Thoracic aorta (tissue), 2 donors: ENCODE measurements around the gene LRRC42. TPM values are rescaled to one million over a fixed set of nuclear protein-coding genes. Genes with fewer than 3 reads are reported as not detected.

Experiments used
- ATAC-seq: fragments of 150-250 bp; one replicate; pipeline ENCODE4 v1.8.0; 2017; ENCODE audit warnings: low read depth; ENCODE audit not compliant: insufficient number of reproducible peaks, low FRiP score
- DNase-seq: peaks from one replicate; pipeline ENCODE4 v3.0.0-alpha.2; 2020; ENCODE audit warnings: low spot score
- H3K27ac ChIP-seq, 2 donors: fragments of 200-600 bp; sonication (generic); 1 replicate in 1 of 2; 2 replicates in 1 of 2; pipeline ENCODE4 v1.5.1; 2016; ENCODE audit warnings: mild to moderate bottlenecking in 2 of 2, moderate library complexity in 2 of 2
- H3K27me3 ChIP-seq: fragments of 200-600 bp; sonication (generic); replicated peaks from 2 replicates; pipeline ENCODE4 v1.6.0; 2016; ENCODE audit warnings: mild to moderate bottlenecking; ENCODE audit not compliant: insufficient read depth
- H3K36me3 ChIP-seq: fragments of 200-600 bp; sonication (generic); one replicate; pipeline ENCODE4 v1.5.1; 2016
- H3K4me1 ChIP-seq, 2 donors: fragments of 200-600 bp; sonication (generic); 1 replicate in 1 of 2; 2 replicates in 1 of 2; pipeline versions ENCODE4 v1.5.1 to v1.6.0; 2016; ENCODE audit warnings: low read depth in 2 of 2, mild to moderate bottlenecking in 1 of 2; ENCODE audit not compliant: control insufficient read depth in 1 of 2
- H3K4me3 ChIP-seq: fragments of 200-600 bp; sonication (generic); 2 replicates; pipeline ENCODE4 v1.5.1; 2016; ENCODE audit warnings: mild to moderate bottlenecking
- H3K9me3 ChIP-seq: fragments of 200-600 bp; sonication (generic); 2 replicates; pipeline ENCODE4 v1.5.1; 2016
- total RNA-seq, 2 donors: library from RNA; depleted of rRNA; stranded (reverse); fragments of >200 nt; gene quantifications; one replicate each; pipeline versions ENCODE4 v1.1.0 to v1.2.3, GENCODE V29; 2016
- TF ChIP-seq, protein P1 (sequence below): fragments of 200-600 bp; sonication (generic); IDR thresholded peaks from one replicate; pipeline ENCODE4 v1.5.1; 2019; ENCODE audit warnings: antibody characterized with exemption

The LRRC42 gene
- total RNA-seq, 2 donors from 2014 or later = 17.8 to 18.3 TPM

DNA sequence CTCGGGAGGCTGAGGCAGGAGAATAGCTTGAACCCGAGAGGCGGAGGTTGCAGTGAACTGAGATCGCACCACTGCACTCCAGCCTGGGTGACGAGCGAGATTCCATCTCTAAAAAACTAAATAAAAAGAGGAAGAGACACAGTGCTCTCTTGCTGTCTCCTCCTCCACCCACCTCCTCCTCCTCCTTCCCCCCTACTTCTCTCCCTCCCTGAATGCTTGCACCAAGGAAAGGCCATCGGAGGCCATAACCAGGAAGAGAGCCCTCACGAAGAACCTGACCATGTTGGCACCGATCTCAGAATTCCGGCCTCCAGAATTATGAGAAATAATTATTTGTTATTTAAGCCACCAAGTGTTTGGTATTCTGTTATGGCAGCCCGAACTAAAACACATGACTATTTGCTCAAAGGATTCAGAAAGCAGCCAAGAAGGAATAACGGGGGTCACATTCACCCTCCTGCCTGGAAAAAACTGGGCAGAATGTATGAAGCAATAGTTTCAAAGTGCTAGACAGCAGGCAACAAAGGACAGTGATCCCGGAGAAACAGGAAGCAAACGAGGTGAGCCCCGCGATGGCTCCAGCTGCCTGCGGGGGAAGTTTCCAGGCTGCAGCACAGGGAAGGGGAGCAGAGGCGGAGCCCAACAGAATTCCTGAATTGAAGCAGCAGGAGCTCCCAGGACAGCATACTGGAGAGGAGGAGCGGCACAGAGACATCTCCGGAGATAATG lies 36.0 kb downstream of the LRRC42 start:
- no peaks in the 10 kb centered on the region for H3K27me3 ChIP-seq
- TF ChIP-seq, protein P1, sequence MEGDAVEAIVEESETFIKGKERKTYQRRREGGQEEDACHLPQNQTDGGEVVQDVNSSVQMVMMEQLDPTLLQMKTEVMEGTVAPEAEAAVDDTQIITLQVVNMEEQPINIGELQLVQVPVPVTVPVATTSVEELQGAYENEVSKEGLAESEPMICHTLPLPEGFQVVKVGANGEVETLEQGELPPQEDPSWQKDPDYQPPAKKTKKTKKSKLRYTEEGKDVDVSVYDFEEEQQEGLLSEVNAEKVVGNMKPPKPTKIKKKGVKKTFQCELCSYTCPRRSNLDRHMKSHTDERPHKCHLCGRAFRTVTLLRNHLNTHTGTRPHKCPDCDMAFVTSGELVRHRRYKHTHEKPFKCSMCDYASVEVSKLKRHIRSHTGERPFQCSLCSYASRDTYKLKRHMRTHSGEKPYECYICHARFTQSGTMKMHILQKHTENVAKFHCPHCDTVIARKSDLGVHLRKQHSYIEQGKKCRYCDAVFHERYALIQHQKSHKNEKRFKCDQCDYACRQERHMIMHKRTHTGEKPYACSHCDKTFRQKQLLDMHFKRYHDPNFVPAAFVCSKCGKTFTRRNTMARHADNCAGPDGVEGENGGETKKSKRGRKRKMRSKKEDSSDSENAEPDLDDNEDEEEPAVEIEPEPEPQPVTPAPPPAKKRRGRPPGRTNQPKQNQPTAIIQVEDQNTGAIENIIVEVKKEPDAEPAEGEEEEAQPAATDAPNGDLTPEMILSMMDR = no peak
- no peaks in the 10 kb centered on the region for H3K36me3 ChIP-seq
- ATAC-seq = no peak
- H3K4me1 ChIP-seq = peaks cover 0 to 10% of the 10 kb centered on the region in 2 donors
- no peak overlapping the region for H3K27ac ChIP-seq
- no peak for DNase-seq
- H3K9me3 ChIP-seq = no peaks in the 10 kb centered on the region
- peak overlapping the region; percentile 71 for H3K4me3 ChIP-seq

DNA sequence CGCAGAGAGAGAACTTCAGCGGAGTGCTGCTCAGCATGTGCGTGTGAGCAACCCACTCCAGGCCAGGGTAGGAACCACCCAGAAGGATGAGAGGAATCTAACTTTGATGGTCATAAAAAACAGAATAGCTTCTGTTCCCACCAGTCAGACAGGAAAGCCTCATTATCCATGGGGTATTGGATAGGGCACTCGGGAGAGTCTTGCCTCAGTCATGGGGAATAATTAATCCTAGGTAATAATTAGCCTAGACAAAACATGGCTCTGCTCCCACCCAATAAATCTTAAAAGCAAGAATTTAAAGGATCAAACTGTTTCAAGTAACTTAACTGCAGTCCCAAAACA lies 36.6 kb downstream of the LRRC42 start:
- H3K27me3 ChIP-seq = no peaks in the 10 kb centered on the region
- peak overlapping the region; percentile 71 for H3K4me3 ChIP-seq
- H3K9me3 ChIP-seq = no peaks in the 10 kb centered on the region
- peaks cover 0 to 10% of the 10 kb centered on the region in 2 donors for H3K4me1 ChIP-seq
- no peaks in the 10 kb centered on the region for H3K36me3 ChIP-seq
- H3K27ac ChIP-seq = no peak overlapping the region
- ATAC-seq = no peak
- no peak for DNase-seq
- TF ChIP-seq, protein P1 = no peak

DNA sequence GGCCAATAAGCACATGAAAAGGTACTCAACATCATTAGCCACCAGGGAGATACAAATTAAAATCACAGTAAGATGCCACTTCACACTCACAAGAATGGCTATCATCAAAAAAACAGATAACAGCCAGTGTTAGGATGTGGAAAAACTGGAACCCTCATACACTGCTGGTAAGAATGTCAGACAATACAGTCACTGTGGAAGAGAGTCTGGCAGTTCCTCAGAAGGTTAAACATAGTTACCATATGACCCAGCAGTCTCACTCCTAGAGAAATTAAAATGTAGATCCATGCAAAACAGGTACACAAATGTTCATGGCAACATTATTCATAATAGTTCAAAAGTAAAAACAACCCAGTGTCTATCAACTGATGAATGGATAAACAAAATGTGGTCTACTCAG lies 38.6 kb downstream of the LRRC42 start:
- H3K4me1 ChIP-seq = peaks cover 0 to 10% of the 10 kb centered on the region in 2 donors
- TF ChIP-seq, protein P1 = no peak
- ATAC-seq = no peak

DNA sequence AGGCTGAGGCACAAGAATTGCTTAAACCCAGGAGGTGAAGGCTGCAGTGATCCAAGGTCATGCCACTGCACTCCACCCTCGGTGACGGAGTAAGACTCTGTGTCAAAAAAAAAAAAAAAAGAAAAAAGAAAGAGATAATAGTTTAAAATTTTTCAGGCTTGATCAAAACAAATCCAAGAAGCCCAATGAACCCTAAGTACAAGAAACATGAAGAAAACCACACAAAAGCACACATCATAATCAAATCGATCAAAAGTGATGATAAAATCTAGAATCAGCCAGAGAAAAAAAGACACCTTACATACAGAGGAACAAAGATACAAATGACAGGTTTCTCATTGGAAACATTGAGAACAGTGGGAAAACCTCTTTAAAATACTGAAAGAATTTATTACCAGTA lies 40.3 kb downstream of the LRRC42 start:
- DNase-seq (no peak), ATAC-seq (no peak)
- Histone ChIP-seq H3K4me3 (no peak overlapping the region), H3K4me1 (peaks cover 0 to 10% of the 10 kb centered on the region in 2 donors), H3K27me3 (no peaks in the 10 kb centered on the region), H3K36me3 (no peaks in the 10 kb centered on the region), H3K9me3 (no peaks in the 10 kb centered on the region), H3K27ac (no peak overlapping the region)
- TF ChIP-seq, protein P1 = no peak

More for the DNA sequence above, 38.6 kb downstream of the LRRC42 start:
- Histone ChIP-seq H3K4me3 (no peak overlapping the region), H3K9me3 (no peaks in the 10 kb centered on the region), H3K27me3 (no peaks in the 10 kb centered on the region), H3K27ac (no peak overlapping the region), H3K36me3 (no peaks in the 10 kb centered on the region)
- DNase-seq = no peak

DNA sequence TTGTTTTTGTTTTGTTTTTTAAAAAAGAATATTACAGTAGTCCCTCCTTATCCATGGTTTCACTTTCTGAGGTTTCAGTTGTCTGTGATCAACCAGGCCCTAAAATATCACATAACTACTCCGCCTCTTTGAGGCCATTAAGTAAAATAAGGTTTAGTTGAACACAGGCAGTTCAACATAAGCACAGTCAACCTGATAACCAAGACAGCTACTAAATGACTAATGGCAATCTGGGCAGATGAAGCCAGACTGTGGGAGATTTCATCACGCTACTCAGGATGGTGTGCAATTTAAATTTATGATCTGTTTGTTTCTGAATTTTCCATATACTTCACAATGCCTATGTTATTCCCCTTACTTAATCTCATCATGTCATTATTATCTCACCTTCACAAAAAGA lies 41.7 kb downstream of the LRRC42 start:
- H3K27me3 ChIP-seq = no peaks in the 10 kb centered on the region
- H3K9me3 ChIP-seq = no peaks in the 10 kb centered on the region
- H3K4me1 ChIP-seq = no peaks in the 10 kb centered on the region
- no peaks in the 10 kb centered on the region for H3K36me3 ChIP-seq
- H3K4me3 ChIP-seq = no peak overlapping the region
- ATAC-seq (no peak), DNase-seq (no peak)
- no peak overlapping the region for H3K27ac ChIP-seq
- TF ChIP-seq, protein P1 = no peak
